SHP77 (cell line): Measurements from ENCODE around the gene RAC2.

Experiments used
- DNase-seq, 2 experiments: peaks; one replicate each; lab custom pipeline; 2025; lab: John Stamatoyannopoulos, UW

RAC2 gene

DNA sequence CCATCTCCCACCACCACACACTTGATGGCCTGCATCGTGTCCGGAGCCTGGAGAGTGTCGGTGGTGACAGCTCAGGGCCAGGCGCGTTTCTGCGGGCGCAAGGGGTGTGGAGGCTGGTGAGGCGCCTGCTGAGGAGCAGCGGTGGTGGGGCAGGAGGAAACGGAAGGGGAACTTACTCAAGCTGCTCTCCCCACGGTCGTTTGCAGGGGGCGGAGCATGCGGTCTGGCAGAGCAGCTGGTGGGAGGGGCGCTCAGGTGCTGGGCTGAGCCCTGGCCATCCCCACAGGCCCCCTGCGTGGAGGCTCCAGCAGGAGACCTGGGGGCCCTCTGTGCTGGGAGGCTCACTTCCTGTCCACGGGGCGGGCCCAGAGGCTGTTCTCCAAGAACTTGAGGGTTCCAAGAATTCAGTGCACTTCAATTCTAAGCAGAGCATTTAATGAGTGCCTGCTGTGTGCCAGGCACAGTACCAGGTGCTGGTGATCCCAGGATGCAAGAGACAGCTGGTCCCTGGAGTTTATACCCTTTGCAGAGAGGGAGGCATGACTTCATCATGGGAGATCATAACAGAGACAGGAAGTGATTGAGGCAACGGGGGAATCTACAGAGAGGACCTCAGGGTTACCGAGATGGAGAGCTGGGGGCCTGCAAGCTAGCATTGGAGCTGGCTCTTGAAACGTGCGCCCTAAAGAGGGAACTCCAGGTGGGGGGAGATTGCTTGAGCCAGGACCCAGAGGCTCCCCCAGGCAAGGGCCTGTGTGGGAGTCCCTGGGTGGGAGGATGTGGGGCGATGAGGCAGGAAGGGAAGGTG is at the start of gene RAC2:
Gene RAC2 (minus strand): TSS at position 156 of the 808 bp plus-strand sequence. CDS start 121 bp downstream, at position 35.
- no peak for DNase-seq

GRCh38 chr22:37293172-37293571 is 49.1 kb upstream of the RAC2 start:
- no peak for DNase-seq

DNA sequence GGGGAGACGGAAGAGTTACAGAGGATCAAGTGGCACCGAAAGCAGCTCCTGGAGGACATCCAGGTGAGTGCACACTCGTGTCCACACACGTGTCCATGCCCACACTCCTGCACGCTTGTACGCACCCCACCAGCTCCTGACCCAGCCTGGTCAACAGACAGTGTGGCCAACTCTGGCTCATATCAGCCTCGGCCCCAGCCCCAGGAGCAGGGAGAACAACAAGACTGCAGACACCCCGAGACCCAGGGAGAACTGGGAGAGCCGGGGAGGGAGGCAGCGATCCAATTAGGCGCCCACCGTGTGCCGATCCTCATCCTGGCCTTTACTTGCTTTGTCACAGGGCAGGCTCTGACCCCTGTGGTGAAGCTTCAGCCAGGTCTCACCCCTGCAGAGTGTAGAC is 48.6 kb upstream of the RAC2 start:
- no peak for DNase-seq

- no peak for DNase-seq
Observed at GRCh38 chr22:37291559-37292298, 47.7 kb upstream of the RAC2 start.

DNA sequence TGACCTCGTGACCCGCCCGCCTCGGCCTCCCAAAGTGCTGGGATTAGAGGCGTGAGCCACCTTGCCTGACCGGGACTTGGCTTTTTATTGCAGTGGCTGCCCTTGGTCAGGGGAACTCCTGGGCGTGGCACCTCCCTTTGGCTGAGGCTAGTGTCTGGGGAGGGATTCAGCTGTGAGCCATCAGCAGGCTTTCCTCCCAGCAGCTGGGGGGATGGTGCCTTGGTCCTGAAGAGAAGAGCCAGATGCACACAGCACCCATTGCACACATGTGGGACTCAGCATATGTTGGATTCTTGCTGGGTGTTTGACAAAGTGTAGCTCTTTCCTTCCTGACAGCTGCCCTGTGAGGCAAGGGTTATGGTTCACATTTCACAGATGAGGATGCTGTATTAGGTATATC is 46.7 kb upstream of the RAC2 start:
- DNase-seq: no peak

GRCh38 chr22:37289156-37289735 is 45.2 kb upstream of the RAC2 start:
- DNase-seq: no peak

GRCh38 chr22:37288521-37288920 is 44.5 kb upstream of the RAC2 start:
- no peak for DNase-seq

DNA sequence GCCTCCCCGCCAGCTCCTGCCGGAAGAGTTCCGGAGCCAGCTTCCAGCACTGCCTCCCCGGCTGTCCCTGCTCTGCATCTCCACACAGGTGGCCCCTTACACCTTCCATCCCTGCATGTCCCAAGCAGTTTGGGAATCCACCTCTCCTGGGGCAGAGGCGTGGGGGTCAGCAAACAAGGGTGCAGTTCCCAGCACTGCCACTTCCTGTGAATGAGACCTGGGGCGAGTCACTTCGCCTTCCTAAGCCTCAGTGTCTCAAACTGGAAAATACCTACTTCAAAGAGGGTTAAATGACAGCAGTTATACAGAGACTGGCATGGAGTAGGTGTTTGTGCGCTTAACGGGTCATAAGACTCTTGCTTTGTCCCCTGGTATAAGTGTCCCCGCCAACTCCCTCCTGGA is 43.5 kb upstream of the RAC2 start:
- no peak for DNase-seq

GRCh38 chr22:37285937-37286336 is 41.9 kb upstream of the RAC2 start:
- DNase-seq: no peak

DNA sequence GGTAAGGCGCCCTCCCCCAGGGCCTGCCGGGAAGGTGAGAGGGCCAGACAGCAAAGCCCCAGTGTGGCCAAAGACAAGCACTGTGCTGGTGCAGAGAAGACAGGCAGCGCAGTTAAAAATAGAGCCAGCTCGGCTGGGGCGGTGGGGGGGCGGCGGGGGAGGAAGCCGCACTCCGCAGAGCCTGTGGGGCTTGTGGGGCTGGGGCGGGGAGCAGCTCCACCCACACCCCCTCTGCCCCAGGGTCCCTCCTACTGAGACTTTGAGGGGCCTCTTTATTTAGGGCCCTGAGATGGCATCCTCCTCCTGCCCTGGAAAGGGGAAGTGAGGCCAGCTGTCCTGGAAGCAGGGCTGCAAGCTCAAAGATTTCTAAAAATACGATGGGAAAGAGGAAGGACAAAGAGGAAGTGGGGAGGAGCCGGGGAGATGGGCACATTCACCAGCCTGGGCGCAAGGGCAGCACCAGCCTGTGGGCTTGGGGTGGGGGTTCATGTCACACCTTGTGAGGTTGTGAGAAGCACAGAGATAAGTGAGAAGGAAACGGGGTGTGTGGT is 40.8 kb upstream of the RAC2 start:
- DNase-seq: no peak

- no peak for DNase-seq
Observed at GRCh38 chr22:37284126-37284804, 40.2 kb upstream of the RAC2 start.

DNA sequence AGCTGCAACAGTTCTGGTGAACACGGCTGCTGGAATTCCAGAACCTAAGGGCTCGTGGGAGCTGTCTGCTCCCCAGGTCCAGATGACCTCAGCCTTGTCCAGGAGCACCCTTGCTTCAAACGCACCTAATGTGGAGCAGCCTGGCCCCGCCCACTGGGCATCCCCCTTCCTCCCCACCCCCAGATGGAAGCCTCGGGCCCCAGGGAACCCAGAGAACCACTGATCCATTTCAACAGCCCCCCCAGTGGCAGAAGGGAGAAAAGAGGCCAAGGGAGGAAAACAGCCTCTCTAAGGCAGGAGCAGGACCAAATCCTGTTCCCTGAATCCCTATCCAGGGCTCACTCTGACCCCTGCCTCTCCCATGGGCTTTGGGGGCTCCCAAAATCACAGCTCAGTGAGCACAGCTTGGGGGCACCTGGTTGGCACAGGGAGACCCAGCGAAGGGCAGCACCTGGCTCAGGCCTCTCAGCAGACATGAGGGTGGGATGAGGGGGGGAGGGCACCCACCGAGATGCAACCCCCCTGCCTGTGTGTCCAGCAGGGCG is 39.4 kb upstream of the RAC2 start:
- no peak for DNase-seq

DNA sequence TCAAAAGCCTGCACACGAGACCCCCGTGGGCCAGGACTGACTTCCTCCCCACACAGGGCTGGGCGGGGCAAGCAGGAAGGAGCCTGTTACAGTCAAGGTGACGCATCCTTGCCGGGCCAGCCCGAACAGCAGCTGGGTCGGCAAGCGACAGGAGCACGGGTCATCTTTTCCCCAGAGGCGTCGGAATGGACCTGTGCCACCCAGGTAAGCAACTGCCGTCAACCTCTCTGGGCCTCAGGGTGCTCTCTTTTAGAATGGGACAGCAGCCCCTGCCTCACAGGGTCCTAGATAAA is 38.3 kb upstream of the RAC2 start, which contains the start of gene CYTH4:
Gene CYTH4 (plus strand): TSS at position 124 of the 293 bp plus-strand sequence. CDS start 62 bp downstream, at position 186.
- DNase-seq: peak in 1 of 2 experiments; percentile 18

DNA sequence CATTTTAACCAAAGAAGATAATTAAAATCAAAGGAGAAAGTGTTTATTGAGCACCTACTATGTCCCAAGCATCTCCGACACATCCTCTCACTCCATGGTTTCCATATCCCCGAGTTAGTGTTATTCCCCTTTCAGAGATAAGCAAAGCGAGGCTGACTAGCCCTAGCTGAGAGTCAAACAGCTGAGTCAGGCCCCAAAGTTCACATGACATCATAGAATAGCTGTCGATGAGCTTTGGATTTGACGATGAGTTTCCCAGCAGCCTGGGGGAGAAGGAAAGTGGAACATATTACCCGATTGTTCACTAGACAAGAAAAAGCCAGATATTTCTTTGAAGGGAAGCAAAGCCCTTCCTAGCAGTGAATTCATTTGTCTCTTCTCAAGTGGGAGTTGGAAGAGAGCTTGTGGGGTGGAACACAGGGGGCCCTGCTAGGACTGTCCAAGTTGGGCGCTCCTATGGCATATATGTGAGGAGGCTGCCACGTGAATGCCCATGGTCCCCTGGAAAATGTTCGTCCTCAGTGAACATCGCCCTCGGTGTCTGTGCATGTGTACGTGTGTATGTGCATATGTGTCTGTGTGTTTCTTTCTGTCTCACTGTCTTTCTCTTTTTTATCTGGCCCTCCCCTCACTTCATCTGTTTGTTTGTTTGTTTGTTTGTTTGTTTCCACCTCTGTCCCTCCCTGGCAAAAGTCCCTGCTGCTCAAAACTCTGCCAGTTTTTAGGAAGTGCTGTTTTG is 37.7 kb upstream of the RAC2 start:
- no peak for DNase-seq

GRCh38 chr22:37281195-37281594 is 37.1 kb upstream of the RAC2 start:
- no peak for DNase-seq

GRCh38 chr22:37280718-37281117 is 36.6 kb upstream of the RAC2 start:
- DNase-seq: no peak

- DNase-seq: no peak
Observed at GRCh38 chr22:37279331-37280181, 35.5 kb upstream of the RAC2 start.

- no peak for DNase-seq
Observed at GRCh38 chr22:37278261-37278660, 34.2 kb upstream of the RAC2 start.

DNA sequence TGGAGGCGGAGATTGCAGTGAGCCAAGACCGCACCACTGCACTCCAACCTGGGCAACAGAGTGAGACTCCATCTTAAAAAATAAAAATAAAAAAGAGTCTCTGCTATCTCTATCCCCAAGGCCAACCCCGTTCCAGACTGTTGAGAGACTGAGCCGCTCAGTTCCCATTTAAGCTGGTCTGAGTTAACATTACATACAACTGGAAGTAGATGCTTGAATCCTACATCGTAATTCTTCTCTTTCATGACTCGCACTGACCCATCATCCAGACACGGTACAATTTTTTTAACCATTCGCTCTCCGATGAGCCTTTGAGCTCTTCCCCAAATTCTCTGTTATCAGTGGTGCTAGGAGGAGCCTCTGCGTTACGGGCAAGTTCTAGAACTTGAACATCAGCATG is 33.3 kb upstream of the RAC2 start:
- no peak for DNase-seq

- no peak for DNase-seq
Observed at GRCh38 chr22:37276776-37277175, 32.7 kb upstream of the RAC2 start.
